GM12801 (cell line): Measurements from ENCODE around the gene PIGT.

Experiments
- CTCF ChIP-seq: IDR thresholded peaks from one replicate; pipeline ENCODE4 v1.5.1; 2011; ENCODE audit warnings: control low read depth; ENCODE audit not compliant: insufficient read length; ENCODE audit errors: extremely low read depth

The PIGT gene

GRCh38 chr20:45420125-45420524 lies 4.2 kb downstream of the PIGT start:
- no peak for TF ChIP-seq CTCF

- no peak for TF ChIP-seq CTCF
Observed at GRCh38 chr20:45423700-45424099, 7.8 kb downstream of the PIGT start.

GRCh38 chr20:45425561-45425960 lies 9.6 kb downstream of the PIGT start:
- no peak for TF ChIP-seq CTCF

- TF ChIP-seq CTCF, result no peak
Observed at GRCh38 chr20:45426320-45427016, 10.5 kb downstream of the PIGT start.

- no peak for TF ChIP-seq CTCF
Observed at GRCh38 chr20:45427236-45428149, 11.6 kb downstream of the PIGT start.

- TF ChIP-seq CTCF, result no peak
Observed at GRCh38 chr20:45429618-45430017, 13.7 kb downstream of the PIGT start.

- TF ChIP-seq CTCF, result no peak
Observed at GRCh38 chr20:45432294-45432693, 16.4 kb downstream of the PIGT start.
